Measurements from ENCODE around the gene ORC3.

The ORC3 gene

DNA sequence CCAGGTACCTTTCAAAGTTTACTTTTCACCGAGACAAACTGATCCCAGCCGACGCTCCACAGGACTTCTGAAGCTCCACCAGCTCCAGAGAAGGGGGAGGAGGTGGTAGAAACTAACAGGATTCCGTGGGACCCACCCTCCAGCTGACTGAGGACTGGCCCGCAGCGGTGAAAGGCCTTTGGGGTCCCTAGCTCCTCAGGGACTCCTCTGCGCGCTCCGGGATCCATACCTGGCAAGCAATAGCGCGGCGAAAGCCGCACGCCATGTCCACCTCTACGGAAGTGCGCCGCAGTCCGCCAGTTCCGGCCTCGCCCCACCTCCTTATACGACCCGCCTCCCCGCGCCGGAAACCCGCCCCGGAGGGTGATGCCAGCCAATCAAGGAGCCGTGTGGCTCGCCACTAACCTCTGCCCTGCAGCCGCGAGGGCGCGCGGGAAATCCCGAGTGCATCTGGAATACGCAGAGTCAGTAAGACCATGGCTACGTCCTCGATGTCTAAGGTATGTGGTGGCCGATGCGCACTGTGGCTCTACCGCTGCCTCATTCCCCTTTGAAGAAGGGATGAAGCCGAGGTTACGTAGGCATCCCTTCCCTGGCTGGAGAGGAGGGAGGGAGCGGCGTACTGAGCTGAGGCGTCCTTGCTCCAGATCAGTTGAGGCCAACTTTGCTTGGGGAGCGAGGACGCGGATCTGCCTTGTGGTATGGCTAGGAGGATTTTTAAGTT lies at the start of gene ORC3, which contains the start of gene RARS2:
ORC3 (plus strand) TSS at position 443 of the 724 bp plus-strand sequence; CDS start at position 477, 34 bp downstream.
RARS2 (minus strand) TSS at position 295 of the 724 bp plus-strand sequence; CDS start at position 265, 30 bp downstream.
- peak; percentile 91 to 96 for DNase-seq

DNA sequence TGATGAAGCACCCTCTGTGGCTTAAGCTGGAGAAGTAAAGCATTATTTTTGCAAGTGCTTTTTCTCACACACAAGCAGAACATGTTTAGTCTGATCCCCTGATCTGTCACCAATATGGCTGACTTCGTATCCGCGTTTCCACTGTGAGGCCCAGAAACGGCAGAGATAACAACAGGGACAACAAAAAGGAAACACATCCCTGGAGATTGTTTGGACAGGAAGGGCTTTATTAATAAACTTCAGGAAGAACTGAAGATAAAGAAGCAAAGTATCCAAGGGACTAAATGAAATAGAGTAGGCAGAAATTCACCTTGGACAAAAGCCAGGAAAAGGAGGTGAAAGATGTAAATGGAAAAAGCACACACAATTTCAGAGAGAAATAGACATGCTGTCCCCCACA lies 49.4 kb upstream of the ORC3 start:
- DNase-seq, result no peak

DNA sequence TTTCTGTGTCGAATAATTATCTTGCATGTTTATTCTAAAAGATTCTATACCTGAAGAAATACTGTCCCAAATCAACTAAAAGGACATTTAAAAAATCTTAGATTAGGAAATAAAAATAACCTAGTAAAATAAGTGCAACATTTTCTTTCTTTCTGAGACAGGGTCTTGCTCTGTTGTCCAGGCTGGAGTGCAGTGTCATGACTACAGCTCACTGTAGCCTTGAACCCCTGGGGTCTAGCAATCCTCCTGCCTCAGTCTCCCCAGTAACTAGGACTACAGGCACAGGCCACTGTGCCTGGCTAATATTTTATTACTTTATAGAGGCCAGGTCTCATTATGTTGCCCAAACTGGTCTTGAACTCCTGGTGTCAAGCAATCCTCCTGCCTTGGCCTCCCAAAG lies 48.9 kb upstream of the ORC3 start:
- no peak for DNase-seq

DNA sequence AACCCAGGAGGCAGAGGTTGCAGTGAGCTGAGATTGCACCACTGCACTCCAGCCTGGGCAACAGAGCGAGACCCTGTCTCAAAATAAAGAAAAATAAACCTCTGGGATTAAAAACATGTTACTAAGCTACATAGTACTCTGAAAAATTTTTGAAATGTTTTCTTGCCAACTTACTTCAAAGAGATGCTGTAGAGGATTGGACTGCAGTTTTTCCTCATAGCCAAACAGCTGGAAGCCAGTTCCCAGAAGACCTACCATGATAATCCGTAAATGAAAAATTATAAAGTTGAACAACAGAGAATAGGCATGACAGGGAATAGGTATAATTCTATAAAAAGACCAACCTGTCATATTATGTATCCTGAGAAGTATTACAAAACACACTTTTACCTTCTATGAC lies 48.2 kb upstream of the ORC3 start:
- no peak for DNase-seq

DNA sequence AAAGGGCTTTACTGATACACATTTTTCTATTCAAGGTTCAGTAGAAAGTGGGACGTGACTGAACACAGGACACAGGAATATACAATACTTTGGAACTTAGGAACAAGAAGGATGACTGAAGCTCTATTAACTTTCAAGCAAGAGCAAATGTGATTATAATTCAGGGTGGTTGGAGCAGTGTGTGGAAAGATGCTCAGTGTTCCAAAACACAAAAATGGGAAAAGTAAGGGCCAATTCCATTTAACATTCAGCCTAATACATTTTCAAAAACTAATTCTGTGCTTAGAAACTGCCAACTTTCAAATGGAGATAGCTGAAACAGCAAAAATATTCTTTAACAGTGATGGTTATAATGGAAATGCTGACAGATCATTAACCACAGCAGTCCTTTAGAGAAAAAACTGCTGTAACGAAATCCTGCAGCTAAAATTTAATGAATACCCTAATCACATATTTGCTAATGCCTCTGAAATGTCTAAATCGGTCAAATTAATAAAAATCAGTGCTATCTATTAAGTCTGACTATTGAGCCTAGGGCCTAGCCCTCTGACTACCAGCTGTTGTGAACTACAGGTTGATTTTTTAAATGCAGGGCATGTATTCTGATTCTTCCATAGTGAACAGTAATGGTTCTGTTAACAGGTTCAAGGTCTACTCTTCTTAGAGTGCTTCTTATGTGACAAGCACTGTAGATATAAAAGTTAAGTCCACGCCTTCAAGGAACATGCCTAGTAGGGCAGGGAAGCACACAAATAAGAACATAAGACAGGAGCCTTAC lies 46.0 kb upstream of the ORC3 start:
- DNase-seq, result no peak

DNA sequence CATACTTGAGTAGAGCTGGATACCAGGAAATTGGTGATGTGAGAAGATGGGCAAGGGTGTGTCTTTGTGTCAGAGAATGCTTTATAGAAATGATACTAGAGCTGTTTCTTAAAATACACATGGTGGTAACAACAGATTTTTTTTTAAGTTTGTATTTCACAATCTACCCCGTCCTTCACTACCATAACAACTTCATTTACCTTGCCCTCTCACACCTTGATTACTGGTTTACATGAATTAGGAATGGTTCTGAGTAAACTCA lies 45.5 kb upstream of the ORC3 start:
- DNase-seq, result no peak

DNA sequence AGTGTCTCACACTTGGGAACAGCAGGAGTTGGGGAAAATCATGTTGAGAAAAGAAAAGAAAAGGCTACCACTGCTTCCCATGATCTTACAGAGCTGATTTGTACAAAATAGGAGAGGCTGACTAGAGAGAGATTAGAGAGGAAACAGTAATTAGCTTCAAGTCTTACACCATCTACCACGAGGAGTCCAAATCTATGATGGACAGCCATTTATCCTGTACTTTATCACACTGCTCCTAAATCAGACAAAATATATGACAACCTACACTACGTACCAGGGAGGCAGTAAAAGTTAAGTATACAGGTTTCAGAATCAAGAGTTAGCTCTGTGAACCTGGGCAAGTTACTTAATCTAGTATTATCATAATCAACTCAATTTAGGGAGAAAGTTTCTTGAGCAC lies 38.1 kb upstream of the ORC3 start:
- no peak for DNase-seq

DNA sequence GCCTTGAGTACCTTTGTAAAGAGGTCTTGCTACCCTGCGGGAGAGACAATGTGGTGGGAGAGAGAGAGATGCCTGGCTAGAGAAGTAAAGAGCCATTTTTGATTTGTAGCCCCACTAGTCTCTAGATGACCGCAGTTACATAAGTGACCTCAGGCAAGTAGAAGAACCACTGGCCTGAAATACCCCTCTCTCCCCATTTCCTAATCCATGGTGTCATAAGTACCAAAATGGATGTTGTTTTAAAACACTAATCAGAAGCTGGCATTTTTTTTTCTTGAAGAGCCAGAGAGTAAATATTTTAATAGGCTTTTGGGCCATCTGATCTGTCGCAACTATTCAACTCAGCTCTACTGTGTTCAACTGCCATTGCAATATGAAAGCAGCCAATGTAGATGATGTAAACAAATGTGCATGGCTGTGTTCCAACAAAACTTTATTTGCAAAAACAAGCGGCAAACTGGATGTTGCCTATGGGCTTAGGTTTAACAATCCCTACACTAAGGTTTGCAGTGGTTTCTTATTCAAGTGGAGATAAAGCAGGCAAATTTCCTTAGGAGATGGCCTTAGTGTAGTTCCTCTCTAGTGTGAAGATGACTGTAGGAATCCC lies 36.7 kb upstream of the ORC3 start:
- DNase-seq, result no peak

DNA sequence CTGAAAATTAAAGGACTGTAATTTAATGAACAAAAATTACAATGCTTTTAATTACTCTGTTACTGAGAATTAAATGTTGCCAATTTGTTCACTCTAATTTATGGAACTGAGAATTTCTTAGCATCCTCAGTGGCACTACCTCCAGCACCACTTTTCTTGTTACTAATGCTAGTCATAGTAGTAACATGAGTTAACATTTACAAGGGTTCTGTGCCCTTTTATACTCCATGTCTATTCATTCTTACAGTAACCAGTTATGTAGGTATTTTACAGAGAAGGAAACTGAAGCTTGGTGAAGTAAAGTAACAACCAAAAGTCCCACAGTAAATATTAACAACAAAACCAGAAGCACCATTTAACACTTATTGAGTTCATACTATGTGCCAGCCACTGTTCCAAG lies 34.4 kb upstream of the ORC3 start:
- no peak for DNase-seq

DNA sequence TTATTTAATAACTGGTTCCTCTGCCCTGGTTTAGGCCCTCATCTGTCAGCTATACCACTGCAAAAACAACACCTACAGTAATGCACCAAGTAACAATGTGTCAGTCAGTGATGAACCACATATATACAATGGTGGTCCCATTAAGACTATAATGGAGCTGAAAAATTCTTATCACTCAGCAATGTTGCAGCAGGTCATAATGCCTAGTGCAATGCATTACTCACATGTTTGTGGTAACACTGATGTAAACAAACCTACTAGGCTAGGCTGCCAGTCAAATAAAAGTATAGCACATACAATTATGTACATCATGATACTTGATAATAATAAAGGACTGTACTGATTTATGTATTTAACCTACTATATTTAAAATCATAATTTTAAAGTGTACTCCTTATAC lies 31.5 kb upstream of the ORC3 start:
- no peak for DNase-seq

DNA sequence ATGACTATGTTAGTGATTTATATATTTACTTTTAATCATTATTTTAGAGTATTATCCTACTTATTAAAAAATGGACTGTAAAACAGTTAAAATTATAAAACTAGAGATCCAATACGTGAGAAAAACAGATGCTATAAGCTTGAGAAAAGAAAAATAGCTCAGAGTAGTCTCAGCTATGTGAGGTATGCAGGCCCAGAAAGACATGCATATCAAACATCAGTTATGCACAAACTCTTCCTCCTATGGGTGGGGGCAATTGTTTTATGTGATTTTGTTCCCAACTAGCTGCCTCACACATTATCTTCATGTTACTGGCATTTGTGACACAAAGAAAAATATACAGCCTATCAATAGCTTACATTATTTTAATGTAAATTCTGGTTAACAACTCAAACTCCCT lies 28.9 kb upstream of the ORC3 start:
- no peak for DNase-seq

DNA sequence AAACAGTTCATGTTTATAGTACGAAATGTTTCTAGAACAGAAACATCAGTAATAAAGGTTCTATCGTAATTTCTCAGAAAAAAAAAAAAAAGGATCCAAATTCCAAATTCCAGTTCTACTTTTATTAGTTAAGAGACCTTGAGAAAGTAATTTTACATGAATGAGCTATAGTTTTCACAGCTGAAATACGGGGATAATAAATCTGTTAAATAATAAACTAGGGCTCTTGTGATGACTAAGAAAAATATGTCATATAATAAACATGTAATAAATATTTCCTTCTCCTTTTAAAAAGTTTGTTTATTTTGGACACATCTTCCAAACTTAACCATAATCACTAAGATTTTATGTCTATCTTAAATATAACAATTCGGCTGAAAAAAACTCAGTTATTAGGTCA lies 17.9 kb upstream of the ORC3 start:
- DNase-seq, result no peak

DNA sequence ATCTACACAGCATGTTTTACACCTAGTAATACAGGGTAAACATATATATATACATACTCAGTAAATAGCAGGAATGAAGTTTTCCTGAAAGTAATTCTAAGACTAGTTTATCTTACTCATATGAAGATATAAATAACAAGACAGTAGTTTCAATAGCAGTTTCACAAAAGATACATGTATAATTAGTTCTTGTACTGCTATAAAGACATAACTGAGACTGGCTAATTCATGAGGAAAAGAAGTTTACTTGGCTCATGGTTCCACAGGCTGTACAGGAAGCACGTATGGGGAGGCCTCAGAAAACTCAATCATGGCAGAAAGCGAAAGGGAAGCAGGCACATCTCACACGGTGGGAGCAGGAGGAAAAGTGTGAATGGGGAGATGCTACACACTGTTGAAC lies 17.1 kb upstream of the ORC3 start:
- DNase-seq, result no peak

DNA sequence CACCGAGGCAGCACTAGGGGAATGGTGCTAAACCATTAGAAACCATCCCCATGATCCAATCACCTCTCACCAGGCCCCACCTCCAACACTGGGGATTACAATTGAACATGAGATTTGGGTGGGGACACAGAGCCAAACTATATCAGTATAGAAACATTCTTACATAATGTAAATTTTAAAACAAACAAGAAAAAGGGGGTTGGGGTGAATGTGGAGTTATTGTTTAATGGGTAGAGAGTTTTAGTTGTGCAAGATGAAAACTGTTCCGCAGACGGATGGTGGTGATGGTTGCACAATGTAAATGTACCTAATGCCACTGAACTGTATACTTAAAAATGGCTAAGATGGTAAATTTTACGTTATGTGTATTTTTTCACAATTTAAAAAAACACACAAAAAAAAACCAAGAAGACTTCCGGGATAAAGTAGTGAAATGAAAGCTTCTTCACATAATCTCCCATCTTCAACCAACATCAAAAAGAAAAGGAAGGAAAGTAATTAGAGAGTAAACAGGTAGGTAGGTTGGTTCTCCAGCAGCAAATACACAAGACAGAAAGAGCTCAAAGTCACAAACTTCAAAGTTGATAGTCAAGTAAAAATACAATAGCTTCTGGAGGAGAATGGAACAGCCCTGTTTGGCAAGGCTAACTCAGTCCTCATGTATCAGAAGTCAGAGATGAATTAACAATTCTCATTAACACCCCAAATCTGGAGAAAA lies 16.5 kb upstream of the ORC3 start:
- no peak for DNase-seq

DNA sequence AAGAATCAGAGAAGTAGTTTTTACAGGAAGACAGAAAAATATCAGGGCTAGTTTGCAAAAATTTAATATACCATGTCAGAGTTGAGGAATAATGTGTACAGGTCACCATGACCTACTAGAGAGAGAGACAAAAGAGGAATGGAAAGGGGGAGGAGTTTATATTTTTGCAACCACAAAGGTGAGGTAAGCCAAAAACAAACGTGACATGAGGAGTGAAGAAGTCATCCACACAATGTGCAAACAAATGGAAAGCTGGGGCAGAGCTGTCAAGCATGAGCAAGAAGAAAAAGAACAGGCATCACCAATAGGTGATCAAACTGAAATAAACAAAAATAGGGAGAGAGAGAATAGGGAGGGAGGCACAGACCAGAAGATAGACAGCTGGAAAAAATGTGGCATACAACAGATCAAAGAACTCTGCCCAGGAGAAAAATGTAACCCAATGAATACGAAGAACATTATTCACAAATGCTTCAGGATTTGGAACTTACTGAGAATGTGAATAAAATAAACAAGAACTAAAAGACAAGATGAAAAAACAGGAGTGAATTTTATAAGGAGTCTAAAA lies 15.6 kb upstream of the ORC3 start:
- no peak for DNase-seq

DNA sequence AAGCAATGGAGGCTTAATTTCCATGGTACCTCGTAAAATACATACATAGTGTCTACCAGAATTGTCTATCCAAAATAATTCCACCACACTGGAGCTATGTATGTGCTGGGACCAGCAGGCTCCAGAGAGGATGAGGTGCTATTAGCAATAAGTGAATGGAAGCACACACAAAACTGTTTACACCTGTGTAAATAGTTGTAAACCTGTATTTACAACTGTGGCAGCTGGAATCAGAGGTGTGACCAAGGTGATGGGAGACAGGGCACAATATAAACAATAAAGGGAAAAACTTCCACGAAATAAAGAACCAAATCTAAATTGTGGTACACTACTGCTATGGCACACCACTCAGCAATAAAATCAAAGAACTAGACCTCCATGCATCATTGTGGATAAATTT lies 14.5 kb upstream of the ORC3 start:
- peak; percentile 19 to 20 for DNase-seq

DNA sequence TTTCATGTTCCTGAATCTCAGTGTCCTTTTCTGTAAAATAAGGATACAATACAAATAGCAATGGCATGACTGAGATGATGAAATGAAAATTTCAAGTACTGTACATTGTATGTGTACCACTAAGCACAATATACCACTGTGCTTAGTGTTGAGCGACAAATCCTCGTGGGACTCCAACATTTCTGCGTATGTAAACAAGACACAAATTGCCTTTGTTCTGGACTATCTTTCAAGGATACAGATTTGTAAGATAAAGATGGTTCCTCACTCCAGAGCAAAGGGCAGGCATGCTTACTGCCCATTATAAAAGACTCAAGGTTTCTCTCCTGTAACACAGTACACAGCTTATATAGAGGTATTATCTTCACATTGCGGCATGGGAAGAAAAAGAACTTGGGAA lies 6.1 kb upstream of the ORC3 start:
- no peak for DNase-seq

DNA sequence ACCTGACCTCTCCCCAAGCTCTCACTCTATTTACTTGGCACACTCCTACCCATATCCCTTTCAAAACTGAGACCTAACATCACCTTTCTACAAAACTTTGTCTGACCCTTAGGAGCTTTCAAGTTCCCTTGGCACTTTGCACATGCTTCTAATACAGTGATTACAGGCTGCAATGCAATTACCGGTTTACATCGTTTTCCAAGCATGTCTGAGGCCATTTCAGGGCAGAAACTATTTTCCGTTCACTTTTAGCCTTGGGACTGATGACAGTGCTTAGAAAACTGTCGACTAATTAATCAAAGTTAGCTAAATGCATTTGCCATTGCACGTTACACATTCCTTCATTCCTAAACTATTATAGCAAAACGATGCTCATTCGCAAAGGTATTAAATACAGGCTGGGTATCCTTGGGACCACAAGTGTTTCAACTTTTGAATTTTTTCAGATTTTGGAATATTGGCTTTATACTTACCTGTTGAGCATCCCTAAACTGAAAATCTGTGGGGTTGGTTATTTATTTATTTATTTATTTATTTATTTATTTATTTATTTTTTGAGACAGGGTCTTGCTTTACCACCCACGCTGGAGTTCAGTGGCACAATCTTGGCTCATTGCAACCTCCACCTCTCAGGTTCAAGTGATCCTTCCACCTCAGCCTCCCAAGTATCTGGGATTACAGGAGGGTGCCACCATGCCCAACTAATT lies 3.4 kb upstream of the ORC3 start:
- DNase-seq, result no peak

DNA sequence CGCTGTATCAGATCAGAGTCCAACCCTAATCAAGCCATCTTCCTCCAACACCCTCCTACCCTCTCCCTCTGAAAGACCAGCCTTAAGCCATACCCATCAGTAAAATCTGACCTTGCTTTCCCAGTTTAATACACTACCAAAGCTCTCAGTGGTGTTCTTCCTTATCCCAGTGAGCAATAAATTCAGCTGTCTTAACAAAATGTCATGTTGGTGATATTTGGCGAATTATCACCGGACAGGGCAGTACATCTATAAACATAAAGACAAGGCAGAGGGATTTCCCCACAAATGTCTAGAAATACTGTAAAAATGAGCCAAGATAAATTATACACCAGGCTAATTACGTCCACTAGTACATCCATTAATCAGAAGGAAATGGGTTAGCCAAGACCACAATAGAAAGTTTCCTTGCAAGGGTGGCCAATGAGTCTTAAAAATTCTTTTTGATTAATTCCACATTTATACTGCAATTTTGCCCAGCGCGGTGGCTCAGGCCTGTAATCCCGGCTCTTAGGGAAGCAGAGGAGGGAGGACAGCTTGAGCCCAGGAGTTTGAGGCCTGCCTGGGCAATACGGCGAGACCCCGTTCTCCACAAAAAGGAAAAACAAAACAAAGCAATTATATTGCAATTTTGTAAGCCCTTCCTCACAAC lies 1.1 kb upstream of the ORC3 start:
- DNase-seq, result no peak

DNA sequence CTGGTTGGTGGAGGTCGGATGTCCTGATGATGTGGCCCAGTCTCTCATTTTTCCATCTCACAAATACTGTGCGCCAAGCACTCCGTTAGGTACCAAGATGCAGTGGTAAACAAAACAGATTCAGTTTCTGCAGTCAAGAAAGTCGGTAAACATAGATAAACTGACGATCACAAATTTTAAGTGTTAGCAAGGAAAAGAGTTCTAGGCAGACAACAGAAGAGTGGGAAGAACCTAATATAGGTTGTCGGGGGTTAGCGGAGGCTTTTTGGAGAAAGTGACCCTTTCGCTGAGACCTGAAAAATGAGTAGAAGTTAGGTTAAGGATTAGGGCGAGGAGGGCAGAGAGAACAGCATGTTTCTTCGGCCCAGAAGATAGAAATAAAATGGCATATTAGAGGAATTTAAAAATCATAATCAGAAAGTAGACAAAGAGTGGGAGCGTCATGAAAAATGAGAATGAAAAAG lies 514 bp downstream of the ORC3 start:
- DNase-seq, result no peak

DNA sequence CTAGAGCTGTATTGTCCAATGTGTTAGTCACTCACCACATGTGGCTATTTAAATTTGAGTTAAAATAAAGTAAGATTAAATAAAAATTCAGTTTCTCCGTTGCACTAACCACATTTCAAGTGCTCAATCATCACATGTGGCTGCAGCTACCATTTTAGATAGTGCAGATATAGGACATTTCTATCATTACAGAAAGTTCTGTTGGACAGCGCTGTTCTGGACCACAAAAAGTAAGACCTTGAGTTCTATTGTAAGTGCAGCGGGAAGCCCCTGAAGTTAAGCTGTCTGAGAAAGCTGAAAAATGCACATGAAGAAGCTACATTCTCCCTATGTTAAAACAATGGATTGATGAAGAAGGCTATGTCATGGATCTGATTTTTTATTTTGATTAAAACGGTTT lies 1.1 kb downstream of the ORC3 start:
- no peak for DNase-seq

DNA sequence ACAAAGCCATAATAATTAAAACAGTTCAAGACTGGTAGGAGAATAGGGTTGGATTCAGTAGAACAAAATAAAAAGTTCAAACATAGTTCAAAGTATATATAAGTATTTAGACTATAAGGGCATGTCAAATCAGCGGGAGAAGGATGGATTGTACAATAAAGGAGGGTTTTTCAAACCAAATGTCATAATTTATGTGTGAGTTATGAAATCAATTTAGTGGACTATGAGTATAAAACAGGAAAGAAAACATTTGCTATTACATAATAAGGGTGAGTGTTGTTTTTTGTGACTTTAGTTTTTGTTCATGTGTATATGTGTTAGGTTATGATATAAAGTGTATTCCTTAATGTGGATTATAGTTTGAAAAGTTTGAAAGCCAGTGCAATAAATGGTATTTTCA lies 10.6 kb downstream of the ORC3 start:
- no peak for DNase-seq
